Fibroblast of skin of left biceps (primary cell): ENCODE data around the gene OR52A1.
"Not testable (repeated sequence)": the region's sequence is repeated elsewhere in the genome, so short reads cannot be mapped to it uniquely, and the experiment has no call there.

ENCODE experiments used
- DNase-seq, 2 experiments: peaks; one replicate each; pipeline ENCODE4 v3.0.0-alpha.2; 2013; ENCODE audit warnings: low read depth in 2 of 2

OR52A1 gene

DNA sequence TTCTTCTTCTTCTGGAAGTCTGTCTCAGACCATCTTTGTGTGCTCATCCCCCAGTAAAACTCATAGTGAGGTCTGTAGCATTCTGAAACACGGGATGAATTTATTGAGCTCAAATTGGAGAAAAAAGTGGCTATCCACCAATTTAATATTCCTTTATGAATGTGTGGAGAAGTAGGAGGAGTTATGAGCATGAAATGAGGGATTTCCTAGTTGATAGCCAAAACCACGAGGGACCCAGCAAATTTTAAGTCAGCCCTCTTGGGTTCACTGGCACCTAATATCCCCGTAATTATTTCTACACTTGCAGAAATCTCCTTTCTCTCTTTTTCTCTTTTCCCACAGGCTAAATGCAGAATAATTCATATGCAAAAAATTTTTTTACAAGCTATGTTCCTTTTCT lies at the start of gene OR52A1:
Gene OR52A1, minus strand, starts transcription at position 101 of the 400 bp plus-strand sequence. CDS start 2,388 bp downstream, outside the sequence.
- no peak for DNase-seq

DNA sequence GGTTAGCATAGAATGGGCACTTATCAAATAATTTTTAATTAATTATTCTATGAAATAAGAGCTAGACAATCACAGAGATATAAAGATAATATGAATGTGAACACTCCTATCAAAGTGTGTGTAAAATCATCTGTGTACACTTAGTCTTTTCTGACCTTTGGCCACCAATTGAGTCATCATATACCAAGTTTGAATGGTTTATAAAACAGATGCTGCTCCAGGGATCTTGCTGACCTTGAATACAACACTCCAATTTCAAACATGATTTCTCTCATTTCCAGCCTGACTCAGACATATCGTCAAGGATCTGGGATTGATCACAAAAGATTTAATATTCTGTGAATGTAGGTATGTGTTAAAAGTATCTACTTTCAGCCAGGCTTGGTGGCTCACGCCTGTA lies 48.8 kb upstream of the OR52A1 start:
- no peak for DNase-seq

DNA sequence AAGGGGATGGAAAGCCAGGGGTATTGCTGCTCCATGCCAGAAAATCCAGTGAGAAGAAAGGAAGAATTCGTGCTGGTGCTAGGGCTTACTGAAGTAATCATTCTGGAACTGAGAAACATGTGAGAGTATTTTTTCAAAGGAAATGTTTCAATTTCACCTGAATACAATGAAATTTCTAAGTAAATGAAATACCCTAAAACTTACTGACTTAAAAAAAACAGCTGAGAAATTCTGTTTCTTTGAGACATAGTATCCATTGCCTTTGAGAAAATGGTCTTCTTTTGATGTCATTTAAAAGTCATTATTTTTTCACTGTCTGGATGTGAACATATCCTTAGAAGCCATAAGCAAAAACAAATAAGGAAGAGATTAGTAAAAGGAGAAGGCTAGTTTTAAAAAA lies 46.0 kb upstream of the OR52A1 start, which contains the start of gene OR51V1:
Gene OR51V1, minus strand, starts transcription at position 101 of the 400 bp plus-strand sequence. Its CDS starts 0 bp downstream, at position 101.
- no peak for DNase-seq

DNA sequence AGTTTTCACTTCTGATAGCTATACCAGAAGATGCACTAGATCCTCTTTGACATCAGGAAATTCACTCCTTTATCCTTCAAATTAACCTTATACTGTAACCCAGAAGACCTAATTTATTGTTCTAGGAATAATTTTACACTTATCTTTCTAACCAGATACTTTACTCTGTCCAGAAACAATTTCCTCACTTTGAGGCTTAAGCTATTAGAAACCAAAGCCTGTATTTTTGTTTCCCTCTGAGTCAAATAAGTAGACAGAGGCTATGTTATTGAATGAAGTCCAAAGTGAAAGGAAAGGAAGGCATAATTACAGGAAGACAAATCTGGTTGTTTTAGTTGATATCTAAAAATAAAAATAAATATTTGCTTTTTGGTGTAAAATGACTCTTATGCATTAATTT lies 43.7 kb upstream of the OR52A1 start:
- DNase-seq, result no peak

DNA sequence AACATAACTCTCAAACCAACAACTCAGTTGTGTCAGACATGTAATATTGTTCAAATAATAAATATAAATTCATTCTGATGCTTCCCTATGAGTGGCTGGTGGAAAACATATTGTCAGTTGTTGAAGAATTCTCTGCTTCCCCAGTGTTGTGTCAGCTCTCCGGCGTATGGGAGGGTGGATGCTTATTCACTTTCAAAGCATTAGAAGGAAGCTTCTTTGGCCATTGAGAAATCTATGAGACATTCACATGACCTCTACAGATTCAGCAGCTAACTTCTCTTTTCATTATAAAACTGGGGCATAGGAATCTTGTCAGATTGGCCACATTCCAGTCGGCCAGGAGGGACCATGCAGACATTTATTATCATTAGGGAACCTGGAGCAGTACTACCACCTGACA lies 43.0 kb upstream of the OR52A1 start:
- no peak for DNase-seq

DNA sequence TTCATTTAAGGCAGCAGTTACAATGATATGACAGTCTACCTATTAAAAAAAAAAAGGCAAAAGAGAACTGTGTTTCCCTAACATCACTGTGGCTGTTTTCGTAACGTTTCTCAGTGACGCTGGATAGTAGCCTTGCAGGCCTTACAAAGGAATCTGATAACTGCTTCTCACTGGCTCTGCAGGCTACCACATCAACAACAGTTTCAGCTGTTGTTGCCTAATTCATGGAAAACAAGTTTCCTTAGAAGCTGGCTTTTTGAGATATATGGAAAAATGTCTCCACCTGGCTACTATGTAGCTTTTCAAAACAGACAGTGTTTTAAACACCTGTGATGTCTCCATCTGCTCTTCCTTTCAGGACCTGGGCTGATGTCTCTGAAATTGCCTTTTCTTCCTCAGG lies 42.2 kb upstream of the OR52A1 start:
- DNase-seq, result no peak

DNA sequence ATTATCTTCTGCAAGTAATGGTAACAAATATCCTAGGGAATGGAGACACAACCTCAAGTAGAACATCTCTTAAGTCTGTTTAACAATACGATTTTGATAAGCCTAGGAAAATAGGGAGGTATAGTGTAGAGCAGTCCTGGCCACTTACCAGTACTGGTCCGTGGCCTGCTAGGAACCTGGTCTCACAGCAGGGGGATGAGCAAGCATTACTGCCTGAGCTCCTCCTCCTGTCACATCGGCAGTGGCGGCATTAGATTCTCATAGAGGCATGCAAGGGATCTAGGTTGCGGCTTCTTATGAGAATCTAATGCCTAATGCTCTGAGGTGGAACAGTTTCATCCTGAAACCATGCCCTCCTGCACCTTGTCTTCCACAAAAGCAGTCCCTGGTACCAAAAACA lies 41.5 kb upstream of the OR52A1 start:
- DNase-seq, result no peak

DNA sequence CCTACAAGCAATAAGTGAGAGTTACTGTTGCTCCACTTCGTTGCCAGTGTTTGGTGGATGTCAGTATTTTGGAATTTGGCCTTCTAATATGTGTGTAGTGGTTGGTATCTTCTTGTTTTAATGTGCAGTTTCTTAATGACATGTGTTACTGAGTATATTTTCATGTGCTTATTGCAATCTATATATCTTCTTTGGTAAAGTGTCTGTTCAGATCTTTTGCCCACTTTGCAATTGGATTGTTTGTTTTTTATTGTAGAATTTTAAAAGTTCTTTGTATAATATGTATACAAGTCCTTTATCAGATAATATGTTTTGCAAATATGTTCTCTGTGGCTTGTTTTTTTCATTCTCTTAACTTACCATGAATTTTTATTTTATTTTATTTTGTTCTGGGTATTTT lies 38.2 kb upstream of the OR52A1 start:
- no peak for DNase-seq

DNA sequence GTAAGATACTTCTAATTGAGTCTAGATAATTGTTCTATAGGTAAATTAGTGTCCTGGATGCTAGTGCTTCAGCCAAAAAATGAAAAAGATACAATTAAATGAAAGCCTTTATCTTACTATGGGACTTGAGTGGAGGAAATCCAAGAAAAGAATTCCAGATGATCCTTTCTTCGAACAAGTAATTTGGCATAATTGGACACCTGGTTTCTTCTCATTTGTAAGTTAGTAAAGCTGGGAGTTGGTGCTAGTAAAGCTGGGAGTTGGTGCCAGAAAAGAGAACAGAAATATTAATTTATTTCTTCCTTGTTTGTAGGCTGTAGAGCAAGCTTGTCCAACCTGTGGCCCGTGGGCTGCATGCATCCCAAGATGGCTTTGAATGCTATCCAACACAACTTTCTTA lies 33.6 kb upstream of the OR52A1 start:
- no peak for DNase-seq

DNA sequence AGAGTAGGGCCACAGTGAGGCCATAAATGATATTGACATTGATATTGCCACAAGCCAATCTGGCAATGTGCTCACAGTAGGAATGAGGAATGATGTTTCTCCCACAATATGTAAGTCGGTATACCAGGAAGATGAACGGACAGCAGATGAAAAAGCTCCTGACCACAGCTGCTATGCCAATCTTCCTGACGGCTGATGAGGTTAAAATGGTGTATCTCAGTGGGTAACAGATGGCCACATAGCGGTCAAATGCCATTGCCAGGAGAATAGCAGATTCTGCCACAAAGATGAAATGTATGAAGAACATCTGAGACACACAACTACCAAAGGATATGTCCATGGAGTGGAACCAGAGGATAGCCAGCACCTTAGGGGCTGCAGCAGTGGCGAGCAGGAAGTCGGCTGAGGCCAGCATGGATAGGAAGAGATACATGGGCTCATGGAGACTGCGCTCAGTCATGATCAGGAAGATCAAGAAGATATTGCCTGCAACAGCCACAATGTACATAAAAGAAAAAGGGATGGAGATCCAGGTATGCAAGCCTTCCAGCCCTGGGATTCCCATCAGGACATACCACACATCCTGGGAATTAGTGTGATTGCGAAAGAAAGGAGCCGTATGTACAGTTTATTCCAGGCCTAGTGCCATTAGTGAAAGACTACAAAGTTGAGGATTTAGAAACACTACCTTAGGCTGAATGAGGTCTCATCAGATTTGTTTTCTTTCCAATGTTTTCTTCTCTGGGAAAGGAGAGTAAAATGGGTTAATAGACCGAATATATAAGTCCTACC lies 23.7 kb upstream of the OR52A1 start:
- no peak for DNase-seq

DNA sequence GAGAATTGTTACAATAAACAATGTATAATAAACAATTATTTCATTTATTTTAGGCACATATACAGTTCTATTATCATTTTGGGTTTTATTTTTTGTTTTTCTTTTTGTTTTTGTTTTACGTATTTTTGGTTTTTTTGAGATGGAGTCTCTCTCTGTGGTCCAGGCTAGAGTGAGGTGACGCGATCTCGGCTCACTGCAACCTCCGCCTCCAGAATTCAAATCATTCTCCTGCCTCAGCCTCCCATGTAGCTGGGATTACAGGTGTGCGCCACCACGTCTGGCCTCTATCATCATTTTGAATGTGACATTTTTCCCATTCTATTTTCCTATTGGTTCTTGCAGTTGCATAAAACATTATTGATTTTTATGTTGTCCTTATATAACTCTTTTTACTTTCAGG lies 20.4 kb upstream of the OR52A1 start:
- DNase-seq, result no peak

DNA sequence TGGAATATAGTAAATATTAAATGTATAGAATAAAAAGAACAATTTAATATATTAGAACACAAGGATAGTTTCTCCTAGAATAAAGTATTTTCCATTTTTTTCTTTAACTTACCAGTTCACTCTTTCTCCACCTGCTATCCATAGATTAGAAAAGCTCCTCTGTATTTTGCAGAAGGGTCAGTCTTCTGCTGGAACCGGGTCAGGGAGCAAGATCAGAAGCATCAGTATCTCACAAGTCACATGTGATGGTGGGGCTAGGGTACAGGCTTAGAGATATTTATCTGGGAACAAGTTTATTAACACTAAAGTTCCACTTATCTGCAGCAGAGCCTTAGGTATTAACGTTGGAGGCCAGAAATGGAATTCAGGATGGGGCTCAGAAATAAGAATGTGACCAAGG lies 17.3 kb upstream of the OR52A1 start:
- no peak for DNase-seq

DNA sequence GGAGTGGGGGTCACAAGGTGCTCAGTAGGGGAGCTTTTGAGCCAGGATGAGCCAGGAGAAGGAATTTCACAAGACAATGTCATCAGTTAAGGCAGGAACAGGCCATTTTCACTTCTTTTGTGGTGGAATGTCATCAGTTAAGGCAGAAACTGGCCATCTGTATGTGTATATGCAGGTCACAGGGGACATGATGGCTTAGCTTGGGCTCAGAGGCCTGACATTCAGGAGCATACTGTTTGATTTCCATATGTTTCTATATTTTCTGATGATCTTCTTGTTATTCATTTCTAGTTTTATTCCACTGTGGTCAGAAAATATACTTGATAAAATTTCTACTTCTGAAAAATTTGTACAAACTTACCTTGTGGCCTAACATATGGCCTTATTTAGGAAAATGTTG lies 11.3 kb upstream of the OR52A1 start:
- DNase-seq, result not testable (repeated sequence)

DNA sequence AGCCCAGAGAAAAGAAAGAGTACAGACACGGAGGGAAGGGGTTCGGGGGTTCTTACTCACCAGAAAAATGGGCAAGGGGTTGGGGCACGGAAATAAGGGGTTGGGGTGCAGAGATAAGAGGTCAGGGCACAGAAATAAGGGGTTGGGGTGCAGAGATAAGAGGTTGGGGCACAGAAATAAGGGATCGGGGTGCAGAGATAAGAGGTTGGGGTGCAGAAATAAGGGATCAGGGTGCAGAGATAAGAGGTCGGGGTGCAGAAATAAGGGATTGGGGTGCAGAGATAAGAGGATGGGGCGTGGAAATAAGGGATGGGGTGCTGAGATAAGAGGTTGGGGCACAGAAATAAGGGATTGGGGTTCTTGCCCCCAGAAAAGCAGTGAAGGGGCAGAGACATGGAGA lies 10.2 kb upstream of the OR52A1 start:
- DNase-seq, result not testable (repeated sequence)

DNA sequence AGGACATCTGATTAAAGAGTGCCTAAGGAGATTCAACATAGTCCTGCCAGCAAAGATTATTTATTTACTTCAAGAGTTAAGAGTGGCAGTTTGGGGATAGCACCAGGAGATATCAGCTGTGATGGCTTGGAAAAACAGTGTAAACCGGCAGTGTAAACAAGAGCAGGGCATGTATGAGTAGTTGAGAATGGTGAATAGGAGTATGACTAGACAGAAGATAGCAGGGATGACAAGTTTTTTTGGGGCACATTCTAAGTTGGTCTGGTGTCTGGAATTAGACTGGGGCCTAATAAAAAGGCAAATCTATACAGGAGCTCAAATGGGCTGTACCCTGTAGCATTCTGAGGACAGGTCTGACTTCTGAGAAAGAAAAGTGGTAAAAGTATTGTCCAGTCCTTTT lies 6.5 kb upstream of the OR52A1 start:
- DNase-seq, result not testable (repeated sequence)

DNA sequence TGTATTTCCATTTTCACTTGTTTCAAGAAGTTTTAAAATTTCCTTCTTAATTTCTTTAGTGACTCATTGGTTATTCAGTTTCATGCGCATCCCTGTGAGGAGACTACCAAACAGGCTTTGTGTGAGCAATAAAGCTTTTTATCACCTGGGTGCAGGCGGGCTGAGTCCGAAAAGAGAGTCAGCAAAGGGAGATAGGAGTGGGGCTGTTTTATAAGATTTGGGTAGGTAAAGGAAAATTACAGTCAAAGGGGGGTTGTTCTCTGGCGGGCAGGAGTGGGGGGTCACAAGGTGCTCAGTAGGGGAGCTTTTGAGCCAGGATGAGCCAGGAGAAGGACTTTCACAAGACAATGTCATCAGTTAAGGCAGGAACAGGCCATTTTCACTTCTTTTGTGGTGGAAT lies 5.7 kb upstream of the OR52A1 start:
- not testable (repeated sequence) for DNase-seq

DNA sequence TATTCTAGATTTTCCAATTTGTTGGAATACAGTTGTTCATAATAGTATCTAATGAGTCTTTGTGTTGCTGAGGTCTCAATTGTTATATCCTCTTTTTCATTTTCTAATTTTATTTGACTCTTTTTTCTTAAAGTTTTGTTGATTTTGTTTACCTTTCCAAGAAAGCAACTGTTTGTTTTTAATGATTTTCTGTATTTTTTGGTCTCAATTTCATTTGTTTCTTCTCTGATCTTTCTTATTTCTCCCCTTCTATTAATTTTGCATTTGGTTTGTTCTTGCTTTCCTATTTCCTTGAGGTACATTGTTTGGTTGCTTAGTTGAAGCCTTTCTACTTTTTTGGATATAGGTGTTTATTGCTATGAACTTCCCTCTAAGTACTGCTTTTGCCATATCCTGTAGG lies 5.2 kb upstream of the OR52A1 start:
- DNase-seq, result no peak

DNA sequence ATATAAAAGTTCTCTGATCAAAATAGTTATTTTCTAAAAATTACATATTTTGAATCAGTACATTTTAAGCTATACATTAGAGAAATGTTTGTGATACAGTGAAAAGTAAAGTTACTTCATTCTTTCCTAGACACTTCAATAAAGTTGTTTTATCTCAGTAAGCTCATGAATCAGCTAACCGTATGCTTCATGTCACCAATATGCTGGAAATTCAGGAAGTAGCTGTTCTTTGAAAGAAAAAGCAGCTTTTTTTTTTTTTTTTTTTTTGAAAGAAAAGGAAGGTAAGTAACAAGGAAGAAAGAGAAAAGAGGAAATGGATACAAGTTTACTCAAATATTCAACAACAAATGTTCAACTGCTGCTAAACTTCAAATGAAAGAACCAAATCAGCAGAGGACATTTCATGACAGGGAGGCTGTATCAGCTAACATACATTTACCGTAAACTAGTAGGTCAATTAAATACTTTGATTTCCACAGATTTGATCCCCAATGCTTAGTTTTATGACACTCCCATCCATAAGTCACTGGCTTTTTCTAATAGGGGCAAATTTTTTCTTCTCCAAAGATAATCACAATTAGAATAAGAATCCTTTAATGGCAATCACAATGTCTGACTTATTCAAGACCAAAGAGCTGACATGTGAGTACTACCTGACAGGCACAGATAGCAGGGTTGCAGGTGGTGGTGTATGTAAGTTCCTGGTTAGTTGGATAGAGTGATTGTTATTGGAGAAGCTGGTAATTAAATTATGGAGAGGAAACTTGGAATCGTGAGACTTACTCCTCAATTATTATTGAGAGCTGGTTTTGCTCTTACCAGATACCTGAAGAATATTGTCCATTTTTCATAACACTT lies 754 bp downstream of the OR52A1 start:
- no peak for DNase-seq

DNA sequence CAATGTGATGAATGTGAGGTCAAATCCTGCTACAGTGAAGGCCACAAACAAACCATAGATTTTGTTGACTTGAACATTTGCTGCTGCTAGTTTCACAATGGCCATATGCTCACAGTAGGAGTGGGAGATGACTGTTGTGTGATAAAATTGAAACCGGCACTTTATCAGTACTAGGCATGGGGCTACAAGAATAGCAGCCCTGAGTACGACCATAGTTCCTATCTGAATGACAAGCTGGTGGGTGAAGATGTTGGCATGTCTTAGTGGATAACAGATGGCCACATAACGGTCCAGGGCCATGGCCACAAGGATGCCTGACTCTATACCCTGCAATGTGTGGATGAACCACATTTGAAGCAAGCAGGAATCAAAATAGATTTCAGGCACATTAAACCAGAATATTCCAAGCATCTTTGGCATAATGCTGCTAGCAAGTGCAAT lies 2.8 kb downstream of the OR52A1 start:
- no peak for DNase-seq

DNA sequence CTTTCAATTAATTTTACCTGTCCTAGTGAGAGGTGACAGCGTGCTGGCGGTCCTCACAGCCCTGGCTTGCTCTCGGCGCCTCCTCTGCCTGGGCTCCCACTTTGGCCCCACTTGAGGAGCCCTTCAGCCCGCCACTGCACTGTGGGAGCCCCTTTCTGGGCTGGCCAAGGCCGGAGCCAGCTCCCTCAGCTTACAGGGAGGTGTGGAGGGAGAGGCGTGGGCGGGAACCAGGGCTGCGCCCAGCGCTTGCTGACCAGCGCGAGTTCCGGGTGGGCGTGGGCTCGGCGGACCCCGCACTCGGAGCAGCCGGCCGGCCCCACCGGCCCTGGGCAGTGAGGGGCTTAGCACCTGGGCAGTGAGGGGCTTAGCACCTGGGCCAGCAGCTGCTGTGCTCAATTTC lies 10.4 kb downstream of the OR52A1 start:
- not testable (repeated sequence) for DNase-seq

DNA sequence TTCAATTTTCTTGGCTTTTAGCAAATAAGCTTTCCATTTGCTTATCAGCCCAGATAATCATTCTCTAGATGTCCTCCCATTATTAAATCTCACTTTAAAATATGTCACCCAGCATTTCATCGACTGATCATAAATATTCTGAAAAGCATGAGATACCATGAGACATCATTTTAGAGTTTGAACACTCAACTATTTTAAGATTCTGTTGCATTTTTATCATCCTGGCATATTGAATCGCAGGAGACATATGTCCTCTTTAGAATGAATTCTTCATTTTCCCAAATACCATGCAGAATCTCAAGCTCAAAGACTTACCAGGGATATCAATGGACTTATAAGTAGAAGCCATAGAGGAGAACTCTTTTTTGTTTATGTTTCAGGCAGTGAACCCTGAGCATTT lies 16.6 kb downstream of the OR52A1 start, which contains the start of gene OR52A5:
Gene OR52A5, minus strand, starts transcription at position 361 of the 400 bp plus-strand sequence. CDS start 5,714 bp downstream, outside the sequence.
- DNase-seq, result no peak

DNA sequence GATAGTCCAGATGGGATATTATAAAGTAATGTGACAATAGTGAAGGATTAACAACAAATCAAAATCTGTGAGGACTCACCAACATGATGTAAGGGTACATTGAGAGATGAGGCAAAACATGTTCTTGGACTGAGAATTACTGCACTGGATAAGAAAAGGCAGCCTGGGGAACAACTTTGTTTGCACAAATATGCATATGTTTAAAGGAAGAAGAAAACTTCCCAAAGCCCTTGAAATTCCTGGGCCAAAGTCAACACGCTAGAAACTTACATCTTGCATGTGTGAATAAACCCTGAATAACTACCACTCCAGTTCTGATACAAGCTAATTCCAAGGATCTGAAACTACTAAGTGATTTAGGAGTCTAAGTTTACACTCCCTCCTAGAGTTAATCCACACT lies 17.5 kb downstream of the OR52A1 start:
- DNase-seq, result no peak

DNA sequence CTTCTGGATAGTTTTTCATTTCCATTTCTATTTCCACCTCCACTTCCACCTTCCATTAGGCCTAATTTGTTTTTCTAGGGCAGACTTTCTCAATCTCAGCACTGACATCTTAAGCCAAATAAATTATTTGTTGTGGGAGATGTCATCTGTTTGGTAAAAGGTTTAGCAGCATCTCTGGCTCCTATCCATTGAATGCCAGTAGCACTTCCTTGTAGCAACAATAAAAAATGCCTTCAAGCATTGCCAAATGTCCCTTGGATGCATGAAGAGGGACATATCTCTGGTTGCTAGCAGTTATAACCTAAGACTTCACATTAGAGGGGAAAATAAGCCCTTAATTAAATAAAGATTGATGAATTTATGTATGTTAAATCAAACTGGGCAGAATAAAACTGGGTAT lies 18.3 kb downstream of the OR52A1 start:
- DNase-seq, result no peak
